NCI-H187 treated with DMSO at 0.1 percent for 48 hours (cell line): ENCODE measurements around the gene NIPSNAP2.
"Not testable (repeated sequence)": the region's sequence is repeated elsewhere in the genome, so short reads cannot be mapped to it uniquely, and the experiment has no call there.

Experiments
- DNase-seq: peaks from one replicate; lab custom pipeline; 2025; lab: John Stamatoyannopoulos, UW

NIPSNAP2 gene

DNA sequence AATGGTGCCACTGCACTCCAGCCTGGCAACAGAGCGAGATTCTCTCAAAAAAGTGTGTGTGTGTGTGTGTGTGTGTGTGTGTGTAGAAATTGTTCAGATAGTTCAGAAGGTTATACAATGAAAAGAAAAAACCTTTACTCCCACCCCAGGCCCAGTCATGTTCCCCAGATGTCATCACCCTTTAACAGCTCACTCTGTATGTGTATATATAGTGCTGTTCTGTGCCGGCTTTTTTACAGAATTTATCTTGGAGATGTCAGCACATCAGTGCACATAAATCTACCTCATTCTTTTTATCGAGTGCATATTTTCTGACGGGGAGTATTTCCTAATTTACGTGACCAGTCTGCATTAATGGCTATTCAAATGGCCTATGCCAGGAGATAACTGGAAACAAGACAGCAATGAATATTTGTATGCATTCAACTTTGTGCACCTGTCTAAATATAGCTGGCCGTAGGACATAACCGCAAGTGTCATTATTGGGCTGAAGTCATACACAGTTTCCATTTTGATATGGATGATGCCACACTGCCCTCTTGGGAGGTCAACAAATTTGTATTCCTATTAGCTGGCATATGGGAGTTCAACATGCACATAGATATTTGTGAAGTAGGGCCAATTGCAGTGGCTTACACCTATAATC is 11.7 kb downstream of the NIPSNAP2 start:
- DNase-seq = no peak

DNA sequence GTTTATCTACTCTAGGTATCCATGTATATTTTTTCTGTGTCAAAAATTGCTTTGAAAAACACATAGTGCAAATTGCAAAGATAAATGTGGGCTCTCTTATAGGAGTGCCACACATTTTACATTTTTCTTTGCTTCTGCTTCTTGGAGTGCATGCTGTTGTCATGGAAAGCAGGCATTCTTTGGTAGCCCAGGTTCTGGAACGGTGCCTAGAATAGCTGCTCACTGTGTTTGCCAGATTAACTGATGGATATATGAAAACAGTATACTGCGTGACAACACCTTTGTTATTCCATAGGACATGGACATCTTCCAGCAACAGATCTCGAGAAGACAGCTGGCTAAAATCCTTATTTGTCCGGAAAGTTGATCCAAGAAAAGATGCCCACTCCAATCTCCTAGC is 13.4 kb downstream of the NIPSNAP2 start:
- DNase-seq = no peak

DNA sequence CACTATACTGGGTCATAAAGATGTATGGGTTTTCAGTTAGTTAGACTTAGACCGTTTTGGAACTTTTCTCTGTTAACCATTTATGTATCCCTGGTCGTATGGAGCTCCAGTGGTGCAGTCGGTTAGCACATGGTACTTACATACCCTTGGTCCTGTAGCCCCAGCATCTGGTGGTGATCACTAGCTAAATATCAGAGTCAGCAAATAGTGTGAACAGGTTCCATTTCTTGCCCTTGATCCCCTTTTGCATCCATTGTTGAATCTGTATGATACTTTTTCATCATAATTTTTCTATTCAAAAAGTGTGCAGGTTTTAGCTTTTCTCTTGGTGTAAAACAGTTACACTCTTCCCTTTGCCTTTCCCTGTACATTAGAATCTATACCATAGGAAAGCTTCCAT is 15.9 kb downstream of the NIPSNAP2 start:
- no peak for DNase-seq

DNA sequence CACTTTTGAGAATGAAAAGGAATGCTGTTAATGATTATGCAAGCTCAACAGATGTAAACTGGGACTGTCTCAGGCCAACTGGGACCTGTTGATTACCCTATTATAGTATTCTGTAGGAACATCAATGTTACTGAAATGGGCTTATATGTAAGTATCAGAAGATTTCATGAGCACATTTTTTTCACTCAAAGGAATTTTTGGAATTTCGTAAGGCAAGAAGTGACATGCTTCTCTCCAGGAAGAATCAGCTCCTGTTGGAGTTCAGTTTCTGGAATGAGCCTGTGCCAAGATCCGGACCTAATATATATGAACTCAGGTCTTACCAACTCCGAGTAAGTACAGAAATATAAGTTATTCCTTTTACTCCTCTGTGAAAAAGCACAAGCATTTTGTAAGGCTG is 19.2 kb downstream of the NIPSNAP2 start:
- no peak for DNase-seq

DNA sequence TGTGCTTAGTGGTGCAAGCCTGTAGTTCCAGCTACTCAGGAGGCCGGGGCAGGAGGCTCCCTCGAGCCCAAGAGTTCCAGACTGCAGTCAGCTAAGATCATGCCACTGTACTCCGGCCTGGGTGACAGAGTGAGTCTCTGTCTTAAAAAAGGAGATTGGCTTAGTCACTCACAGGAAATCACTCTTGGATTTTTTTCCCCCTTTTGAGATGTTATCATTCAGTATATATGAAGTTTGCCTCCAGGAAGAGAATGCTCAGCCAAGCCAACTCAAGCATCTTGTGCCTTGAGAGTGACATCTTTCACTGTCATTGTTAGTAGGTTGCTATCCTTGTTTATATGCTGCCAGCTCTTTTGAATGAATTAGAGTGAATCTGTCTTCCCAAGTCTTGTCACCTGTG is 28.0 kb downstream of the NIPSNAP2 start:
- DNase-seq = no peak

DNA sequence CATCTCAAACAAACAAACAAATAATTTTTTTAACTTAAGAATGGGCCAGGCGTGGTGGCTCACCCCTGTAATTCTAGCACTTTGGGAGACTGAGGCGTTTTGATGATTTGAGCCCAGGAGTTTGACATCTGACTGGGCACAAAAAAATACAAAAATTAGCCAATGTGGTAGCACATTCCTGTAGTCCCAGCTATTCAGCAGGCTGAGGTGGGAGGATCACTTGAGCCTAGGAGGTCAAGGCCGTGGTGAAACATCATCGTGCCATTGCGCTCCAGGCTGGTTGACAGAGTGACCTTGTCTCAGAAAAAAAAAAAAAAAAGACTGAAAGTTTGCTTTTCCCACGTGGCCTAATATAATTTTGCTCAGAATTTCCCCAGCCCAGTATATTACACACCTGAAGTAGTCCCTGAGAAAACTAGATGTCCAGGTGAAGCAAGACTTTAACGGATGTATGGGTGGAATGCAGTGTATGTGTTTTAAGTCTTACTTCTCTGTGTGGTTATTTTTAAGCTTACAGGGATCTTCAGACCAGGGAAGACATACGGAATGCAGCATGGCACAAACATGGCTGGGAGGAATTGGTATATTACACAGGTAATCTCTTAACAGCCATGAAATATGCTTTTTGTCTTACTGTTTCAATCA is 32.6 kb downstream of the NIPSNAP2 start:
- DNase-seq = no peak

DNA sequence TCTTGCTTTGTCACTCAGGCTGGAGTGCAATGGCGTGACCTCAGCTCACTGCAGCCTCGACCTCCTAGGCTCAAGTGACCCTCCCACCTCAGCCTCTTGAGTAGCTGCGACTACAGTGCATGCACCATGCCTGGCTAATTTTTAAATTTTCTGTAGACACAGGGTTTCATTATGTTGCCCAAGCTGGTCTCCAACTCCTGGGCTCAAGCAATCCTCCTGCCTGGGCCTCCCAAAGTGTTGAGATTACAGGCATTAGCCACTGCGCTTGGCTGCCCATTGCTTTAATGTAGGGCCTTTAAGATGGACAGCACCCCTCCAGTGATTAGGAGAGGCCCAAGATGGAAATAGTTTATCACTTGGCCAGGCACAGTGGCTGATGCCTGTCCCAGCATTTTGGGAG is 39.4 kb downstream of the NIPSNAP2 start:
- no peak for DNase-seq

DNA sequence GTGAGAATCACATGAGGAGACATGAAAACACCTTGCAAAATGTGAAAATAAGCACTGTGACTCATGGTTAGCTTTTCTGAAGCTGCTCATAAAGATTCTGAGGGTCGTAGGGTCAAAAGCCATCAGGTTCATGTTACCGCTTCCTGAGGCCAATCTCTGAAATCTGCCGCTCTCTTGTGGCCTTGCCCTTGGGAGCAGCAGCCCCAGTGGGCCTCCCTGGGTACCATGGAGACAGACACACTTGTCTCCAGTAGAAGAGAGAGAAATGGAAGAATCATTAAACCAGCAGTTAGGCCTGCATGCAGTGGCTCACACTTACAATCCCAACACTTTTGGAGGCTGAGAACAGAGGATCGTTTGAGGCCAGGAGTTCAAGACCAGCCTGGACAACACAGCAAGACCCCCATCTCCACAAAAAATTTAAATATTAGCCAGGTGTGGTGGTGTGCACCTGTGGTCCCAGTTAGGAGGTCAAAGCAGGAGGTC is 42.8 kb downstream of the NIPSNAP2 start:
- no peak for DNase-seq

DNA sequence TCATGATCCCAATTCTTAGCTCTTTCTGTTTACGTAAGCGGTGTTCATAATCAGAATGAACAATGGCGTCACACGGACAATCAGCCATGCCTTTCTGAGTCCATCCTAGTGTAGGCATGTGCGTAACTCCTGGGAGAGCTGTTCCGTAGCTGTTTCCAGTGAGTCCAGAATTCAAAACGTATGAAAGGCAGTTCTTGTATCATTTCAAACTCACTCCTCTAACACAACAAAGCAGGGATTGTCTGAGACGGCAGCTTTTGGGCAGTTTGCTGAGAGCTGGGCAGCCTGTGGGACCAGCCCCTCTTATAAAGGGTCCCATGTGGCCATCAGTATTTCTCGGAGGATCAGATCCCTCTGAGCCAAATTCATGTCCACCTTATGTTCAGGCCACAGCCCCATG is 43.5 kb downstream of the NIPSNAP2 start:
- no peak for DNase-seq

DNA sequence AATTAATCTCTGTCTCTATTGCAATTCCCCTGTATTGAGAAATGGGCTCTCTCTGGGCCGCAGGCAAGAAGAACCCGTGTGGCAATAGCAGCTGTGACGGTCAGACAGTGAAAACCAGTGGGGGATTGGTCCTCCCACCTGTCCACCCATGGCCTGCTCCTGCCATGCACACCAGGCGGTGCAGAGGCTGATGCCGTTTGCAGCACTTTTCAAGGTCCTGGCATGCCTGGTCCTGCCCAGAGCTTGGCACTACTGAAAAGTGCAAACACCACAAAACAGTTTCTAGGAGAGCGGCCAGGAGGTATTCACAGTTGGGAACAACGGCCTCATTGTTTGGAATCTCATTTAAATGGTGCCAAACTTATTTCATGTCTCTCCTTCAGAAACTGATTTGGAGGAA is 45.3 kb downstream of the NIPSNAP2 start:
- no peak for DNase-seq

DNA sequence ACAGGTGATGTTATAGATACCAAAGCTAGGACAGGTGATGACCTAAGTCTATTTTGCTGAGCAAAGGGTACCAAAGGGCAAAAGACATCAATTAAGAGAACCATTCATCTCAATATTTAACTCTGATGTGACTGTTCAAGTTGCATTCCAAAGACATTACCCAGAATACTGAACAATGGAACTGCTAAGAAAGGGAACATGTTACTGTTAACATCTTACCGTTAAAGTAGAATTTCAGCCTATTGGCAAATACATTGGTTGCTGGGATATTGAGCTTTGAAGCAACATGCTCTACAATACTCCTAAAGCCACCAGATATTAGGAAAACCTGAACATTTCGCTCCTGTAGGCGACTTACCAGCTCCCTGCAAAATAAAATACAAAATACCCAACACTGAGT is 52.6 kb downstream of the NIPSNAP2 start:
- not testable (repeated sequence) for DNase-seq

DNA sequence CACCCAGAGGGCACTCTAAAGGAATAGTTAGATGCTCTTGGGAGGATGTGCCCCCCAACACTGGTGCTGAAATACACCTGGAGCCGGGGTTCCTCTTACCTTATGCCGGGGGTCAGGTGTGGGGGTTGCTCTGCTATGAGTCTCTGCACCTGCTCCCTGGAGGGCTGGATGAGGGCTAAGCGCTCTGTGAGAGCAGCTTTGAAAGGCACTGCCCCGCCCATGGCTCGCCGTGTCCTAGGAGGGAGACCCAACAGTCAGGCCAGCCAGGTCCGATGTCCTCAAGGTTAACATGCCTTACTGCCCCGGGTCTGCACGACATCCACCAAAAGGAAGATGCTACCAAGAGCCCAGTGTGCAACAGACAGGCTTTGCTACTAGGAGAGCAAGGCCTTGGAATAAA is 55.1 kb downstream of the NIPSNAP2 start:
- DNase-seq = no peak

DNA sequence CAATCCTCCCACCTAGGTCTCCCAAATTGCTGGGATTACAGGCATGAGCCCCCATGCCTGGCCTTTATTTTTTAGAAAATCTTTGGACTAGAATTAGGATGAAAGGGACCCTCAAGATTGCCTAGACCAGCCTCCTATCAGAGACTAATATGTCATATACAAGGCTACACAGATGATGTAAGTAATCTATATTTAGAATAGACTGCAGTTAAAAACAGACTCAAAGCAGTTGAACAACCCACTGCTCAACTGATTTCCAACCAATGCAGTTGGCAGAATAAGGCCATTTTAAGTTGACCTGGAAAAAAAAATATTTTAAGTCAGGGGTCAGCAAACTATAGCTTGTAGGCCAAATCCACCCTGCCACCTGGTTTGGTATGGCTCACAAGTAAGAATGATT is 59.1 kb downstream of the NIPSNAP2 start:
- DNase-seq = no peak

DNA sequence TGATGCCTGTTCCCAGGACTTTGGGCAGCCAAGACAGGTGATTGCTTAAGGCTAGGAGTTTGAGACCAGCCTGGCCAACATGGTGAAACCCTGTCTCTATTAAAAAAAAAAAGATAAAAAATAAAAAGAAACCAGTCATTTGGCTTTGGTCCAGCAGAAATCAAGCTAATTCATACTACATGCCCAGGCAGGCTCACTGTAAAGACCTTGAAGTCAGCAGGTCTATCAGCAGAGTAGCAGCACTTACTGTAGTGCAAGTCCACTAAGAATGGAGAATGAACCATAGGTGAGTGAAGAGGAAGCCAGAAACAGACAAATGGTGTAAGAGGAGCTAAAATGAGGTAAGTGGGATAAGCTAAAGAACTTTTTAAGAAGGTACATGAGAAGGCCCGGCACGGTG is 62.2 kb downstream of the NIPSNAP2 start:
- no peak for DNase-seq

DNA sequence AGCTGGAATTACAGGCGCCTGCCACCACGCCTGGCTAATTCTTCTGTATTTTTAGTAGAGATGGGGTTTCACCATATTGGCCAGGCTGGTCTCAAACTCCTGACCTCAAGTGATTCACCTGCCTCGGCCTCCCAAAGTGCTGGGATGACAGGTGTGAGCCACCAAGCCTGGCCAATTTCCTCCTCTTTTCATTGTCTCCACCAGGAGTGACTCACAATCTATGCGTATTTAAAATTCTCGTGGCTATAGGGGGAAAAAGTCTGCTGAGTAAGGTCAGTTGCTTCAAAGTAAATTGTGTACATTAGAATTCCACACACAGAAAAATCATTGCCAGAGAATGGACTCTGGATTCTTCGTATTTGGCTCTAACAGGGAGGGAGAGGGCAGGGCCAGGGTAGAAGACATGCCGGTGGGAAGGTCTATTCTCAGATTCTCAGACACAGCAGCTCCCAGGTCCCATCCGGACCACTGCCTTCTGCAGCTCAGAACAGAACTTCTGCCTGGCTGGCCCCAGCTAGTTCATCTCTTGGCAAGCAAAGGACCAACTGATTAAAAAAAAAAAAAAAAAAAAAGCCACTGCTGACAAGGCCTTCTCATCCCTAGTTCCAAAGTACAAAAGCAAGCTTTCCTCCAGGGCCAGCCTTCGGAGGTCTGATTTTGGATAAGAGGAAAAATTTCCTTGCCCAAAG is 64.7 kb downstream of the NIPSNAP2 start:
- DNase-seq = no peak

DNA sequence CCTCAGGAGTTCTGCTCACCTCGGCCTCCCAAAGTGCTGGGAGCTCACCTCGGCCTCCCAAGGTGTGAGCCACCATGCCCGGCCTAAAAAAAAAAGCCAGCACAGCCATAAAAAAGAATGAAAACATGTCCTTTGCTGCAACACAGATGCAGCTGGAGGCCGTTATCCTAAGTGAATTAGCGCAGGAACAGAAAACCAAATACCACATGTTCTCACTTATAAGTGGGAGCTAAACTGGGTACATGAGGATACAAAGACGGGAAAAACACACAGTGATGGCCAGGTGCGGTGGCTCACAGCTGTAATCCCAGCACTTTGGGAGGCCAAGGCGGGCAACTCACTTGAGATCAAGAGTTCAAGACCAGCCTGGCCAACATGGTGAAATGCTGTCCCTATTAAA is 66.0 kb downstream of the NIPSNAP2 start:
- no peak for DNase-seq

DNA sequence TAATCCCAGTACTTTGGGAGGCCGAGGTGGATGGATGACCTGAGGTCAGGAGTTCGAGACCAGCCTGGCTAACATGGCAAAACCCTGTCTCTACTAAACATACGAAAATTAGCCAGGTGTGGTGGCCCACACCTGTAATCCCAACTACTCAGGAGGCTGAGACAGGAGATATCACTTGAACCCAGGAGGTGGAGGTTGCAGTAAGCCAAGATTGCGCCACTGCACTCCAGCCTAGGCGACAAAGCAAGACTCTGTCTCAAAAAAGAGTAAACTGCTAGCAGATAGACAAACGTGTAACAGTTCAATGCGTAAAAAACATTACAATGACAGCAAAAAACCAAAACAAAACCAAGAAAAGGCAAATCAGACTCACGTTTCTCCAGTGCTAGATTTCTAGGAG is 67.2 kb downstream of the NIPSNAP2 start:
- DNase-seq = not testable (repeated sequence)

DNA sequence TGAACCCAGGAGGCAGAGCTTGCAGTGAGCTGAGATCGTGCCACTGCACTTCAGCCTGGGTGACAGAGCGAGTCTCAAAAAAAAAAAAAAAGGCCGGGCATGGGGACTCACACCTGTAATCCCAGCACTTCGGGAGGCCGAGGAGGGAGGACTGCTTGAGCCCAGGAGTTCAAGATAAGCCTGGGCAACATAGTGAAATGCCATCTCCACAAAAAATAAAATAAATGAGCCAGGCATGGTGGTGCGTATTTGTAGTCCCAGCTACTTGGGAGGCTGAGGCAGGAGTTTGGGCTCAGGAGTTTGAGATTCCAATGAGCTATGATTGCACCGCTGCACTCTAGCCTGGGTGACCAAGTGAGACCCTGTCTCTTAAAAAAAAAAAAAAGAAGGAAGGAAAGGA is 68.2 kb downstream of the NIPSNAP2 start:
- not testable (repeated sequence) for DNase-seq

DNA sequence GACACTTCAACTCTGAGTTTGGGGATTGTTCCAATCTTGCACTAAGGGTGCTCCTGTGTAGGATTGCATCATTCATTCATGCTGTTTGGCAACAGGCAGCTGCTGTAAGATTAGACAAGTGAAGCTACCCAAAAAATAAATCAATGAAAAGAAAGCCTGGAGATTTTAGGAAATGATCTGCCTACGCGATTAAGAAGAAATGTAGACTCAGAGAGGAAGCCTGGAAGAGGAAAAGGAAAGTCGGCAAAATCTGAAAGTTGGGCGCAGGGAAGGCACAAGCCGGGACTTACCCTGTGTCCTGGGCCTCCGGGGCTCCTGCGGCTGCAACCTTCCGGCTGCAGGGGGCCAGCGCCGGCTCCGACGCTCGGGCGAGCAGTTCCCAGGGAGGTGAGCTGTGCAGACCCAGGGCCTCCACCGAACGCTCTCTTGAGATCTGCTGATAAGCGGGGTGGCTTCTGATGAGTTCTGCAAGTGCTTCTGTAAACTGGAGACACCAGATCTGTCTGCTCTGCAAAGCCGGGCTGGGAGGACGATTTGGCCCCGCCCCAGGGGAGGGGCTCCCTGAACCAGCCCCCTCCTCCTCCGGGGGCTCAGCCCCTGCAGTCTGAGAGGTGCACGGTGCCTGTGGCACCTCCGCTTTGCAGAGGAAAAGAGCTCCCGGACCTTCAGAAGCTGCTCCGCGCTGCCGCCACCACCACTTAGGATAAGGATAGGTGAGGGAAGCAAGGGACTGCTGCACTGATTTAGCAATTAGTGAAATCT is 69.5 kb downstream of the NIPSNAP2 start:
- DNase-seq = no peak

DNA sequence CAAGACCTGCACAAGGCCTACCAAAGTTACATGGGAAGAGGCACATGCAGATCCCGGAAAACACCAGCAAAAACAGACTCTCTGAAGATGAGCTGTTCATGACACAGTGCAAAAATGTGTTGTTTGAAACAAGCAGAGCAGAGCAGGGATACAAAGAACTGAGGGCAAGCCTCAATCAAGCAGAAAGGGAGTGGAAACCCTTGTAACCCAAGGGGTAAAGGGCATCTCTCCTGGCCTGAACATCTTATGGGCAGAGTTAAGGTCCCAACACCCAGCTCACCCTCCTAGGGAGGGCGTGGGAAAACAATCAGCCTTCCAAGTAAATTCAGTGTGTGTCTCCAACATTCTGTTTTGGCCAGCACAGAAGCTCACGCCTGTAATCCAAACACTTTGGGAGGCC is 76.3 kb downstream of the NIPSNAP2 start:
- DNase-seq = no peak

DNA sequence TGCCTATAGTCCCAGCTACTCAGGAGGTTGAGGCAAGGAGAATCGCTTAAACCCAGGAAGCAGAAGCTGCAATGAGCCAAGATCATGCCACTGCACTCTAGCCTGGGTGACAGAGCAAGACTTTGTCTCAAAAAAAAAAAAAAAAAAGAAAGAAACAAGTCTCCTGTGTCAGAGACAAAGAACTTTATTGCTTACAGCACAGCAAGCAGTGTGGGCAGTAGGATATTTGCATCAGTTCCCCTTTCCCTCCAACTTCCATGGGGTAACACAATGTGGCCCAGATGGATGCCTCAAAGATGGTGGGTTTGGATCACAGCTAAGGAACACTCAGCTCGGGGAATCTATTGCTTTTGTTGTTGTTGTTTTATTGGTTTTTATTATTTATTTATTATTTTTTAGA is 81.4 kb downstream of the NIPSNAP2 start:
- not testable (repeated sequence) for DNase-seq

DNA sequence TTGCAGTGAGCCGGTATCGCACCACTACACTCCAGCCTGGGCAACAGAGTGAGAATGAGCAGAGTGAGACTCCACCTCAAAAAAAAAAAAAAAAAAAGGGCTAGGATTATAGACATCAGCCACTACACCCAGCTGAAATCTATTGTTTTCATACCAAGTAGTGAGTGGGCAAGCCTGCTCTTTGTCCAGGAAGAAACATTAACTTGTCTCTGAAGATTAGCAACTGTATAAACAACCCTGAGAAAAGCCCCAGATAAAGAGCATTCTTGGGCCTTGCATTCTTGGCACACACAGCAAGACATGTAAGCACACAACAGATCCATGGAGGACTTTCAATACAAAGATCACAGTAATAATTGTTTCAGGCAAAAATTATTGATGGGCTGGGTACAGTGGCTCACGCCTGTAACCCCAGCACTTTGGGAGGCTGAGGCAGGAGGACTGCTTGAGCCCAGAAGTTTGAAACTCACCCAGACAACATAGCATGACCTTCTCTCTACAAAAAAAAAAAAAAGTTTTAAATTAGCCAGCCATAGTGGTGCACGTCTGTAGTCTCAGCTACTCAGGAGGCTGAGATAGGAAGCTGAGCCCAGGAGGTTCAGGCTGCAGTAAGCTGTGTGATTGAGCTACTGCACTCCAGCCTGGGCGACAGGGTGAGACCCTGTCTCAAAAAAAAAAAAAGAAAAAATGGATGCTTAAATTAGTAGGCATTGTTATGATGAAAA is 82.5 kb downstream of the NIPSNAP2 start:
- DNase-seq = no peak
